Activated CD4-positive, CD25-positive, alpha-beta regulatory T cell treated with anti-CD3 and anti-CD28 coated beads, Interleukin-2, amount 50 U/mL, for 24 hours (primary cell): ENCODE data around the gene DNM2.

Experiments used
- ATAC-seq, 2 donors: fragments of 150-1000 bp; cut with Tn5 transposase; one replicate each; pipeline ENCODE4 v1.10.0; 2021; ENCODE audit warnings: mild to moderate bottlenecking in 1 of 2, moderate library complexity in 1 of 2

Gene DNM2

DNA sequence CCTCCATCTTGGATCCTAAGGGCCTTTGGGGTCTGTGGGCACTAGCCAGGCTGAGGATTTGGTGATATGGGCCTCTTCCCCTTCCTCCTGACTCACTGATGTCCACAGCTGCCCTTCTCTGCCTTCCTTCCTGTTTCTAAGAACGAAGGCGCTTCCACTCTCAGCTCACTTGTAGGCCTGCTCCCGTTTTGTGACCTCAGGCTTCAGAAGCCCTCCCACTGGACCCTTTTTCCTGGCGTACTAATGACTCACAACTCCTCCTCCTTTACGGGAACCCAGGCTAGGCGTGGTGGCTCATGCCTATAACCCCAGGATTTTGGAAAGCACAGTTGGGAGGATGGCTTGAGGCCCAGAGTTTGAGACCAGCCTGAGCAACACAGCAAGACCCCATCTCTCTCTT, 62.5 kb downstream of the DNM2 start:
- no peak for ATAC-seq

GRCh38 chr19:10782795-10783194, 64.9 kb downstream of the DNM2 start:
- ATAC-seq = no peak

- no peak for ATAC-seq
These were observed 66.4 kb downstream of the DNM2 start for GRCh38 chr19:10784257-10784656.

- ATAC-seq = no peak
These were observed 70.3 kb downstream of the DNM2 start for GRCh38 chr19:10788146-10788545.

DNA sequence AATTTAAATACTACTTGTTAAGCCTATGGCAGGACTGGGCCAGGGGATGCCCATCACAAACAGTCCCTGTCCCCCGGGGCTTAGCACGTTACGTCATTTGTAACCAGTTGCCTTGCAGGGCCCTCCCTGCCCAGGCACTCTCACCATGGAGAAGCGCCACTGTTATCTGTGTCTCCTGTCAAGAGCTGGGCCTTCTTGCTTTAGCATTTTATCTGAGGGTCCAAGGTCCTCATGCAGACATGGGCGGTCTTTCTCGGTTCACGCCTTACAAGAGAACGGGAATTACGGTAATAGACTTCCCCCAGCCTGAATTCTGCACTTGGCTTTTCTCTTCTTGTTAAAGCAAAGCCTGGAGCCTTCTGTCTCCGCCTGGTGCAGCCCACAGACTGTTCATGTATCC, 72.0 kb downstream of the DNM2 start:
- no peak for ATAC-seq

GRCh38 chr19:10796653-10797052, 78.8 kb downstream of the DNM2 start:
- no peak for ATAC-seq

GRCh38 chr19:10797078-10797477, 79.2 kb downstream of the DNM2 start:
- ATAC-seq = peak; percentile 25 to 37

GRCh38 chr19:10797541-10798256, 79.8 kb downstream of the DNM2 start:
- ATAC-seq = peak; percentile 91 to 95

GRCh38 chr19:10800488-10800887, 82.6 kb downstream of the DNM2 start:
- ATAC-seq = no peak

GRCh38 chr19:10802479-10802878, 84.6 kb downstream of the DNM2 start:
- no peak for ATAC-seq

DNA sequence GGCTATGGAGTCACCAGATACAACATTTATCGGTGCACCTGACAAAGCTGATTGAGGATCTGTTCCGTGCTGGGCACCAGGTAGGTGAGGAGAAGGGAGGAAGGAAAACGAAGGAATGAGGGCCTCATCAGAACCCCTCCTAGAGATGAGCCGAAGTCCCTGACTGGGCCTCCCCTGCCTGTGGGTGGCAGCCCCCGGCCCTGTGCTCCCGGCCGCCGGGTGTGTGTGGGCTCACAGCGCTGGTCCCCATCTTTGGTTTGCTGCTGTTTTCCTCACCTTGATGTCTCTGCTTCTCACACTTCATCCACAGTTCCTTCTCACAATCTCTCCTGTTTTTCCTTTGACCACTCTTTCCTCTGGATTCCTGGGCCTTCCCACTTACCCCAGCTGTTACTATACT, 85.4 kb downstream of the DNM2 start:
- no peak for ATAC-seq

- no peak for ATAC-seq
These were observed 87.3 kb downstream of the DNM2 start for GRCh38 chr19:10805065-10805757.

GRCh38 chr19:10805758-10806247, 87.9 kb downstream of the DNM2 start:
- ATAC-seq = no peak

- ATAC-seq = peak; percentile 32 to 33
These were observed 91.2 kb downstream of the DNM2 start for GRCh38 chr19:10808937-10809649.

DNA sequence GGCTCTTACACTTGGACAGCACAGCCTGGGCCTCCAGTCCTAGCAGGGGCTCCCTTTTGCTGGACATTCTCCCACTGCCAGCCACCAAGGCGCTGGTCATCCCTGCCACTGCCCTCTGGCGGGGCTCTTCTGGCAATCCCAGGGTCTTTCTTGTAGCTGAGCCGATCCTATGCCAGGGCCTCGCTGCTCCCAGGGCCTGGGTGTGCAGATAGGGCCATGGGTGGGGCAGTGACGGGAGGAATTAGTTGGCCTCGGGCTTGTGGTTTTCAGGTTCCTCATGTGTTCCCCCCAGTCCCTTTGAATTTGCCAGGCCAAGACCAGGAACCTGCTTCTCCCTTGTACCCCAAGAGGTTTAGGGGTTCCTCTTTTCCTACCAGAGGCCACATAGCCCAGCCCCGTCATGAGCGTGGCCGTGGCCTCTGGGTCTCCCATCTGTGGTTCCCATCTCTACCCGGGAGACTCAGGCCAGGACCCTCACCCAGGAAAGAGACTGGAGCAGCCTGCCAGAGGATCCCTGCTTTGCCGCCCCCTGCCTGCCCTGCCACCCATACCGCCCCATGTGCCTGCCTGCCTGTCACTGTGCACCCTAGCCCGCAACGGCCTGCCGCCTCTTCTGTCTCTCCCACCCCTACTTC, 91.9 kb downstream of the DNM2 start:
- no peak for ATAC-seq

DNA sequence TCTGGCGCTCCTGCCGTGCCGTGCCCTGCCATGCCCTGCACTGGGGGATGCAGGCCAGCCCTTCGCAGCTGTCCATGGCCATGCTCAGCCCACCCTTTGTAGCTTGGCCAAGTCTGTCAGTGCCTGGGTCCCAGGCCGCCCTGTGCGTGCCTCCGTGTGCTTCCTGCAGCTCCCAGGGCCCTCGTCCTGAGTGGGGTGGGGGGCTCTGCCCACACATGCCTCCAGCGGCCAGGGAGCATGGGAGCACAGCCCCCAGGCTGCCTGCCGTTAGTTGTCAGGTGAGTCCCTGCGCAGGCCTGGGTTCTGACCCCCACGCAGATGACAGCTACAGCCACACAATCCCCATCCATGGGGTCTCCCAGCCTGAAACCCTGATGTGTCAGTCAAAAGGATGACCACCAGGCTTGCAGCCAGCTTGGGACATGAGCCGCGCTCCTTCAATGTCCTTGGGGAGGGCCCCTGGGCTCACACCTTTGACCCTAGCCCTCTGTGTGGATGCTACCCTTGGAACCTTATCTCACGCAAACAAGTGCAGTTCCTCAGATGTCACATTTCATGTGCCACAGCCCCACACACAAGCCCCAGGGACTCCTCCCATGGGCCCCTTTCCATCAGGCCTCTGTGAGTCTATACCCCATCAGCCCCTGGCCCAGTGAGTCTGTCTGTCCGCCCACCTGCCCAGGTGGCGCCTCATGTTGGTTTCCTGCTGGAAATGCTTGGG, 93.7 kb downstream of the DNM2 start:
- no peak for ATAC-seq

- ATAC-seq = no peak
These were observed 94.3 kb downstream of the DNM2 start for GRCh38 chr19:10812196-10812595.

- peak; percentile 84 to 90 for ATAC-seq
These were observed 95.1 kb downstream of the DNM2 start for GRCh38 chr19:10812902-10813404.

GRCh38 chr19:10815007-10815536, 97.2 kb downstream of the DNM2 start:
- no peak for ATAC-seq

DNA sequence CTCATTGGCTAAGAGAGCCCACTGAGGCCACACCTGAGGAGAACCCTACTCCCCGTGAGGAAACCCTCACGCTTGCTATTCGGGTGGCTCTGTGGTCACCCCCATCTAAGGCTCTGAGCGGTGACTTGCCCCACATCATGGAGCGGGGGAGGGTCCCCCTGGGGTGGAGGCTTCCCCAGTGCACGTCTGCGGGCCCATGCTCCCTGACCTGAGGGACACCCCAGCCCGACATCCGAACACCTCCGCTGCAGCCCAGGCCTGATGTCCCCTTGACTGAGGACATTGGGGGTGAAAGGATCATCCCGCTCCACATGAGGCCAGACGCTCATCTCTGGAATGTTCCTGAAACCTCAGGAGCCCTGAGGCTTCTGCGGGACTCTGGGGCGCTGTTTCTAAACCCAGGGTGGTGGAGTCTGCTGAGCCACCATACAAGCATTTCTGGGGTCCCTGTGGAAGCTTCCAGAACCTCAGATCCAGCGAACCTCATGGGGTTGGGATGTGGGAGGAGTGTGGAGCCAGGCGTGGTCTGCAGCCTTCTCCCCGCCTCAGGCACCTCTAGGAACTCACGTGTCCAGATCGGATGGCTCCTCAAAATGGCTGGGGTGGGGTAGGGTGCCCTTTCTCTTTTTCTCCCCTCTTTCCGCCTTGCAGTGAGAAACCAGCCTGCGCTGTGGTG, 98.2 kb downstream of the DNM2 start:
- ATAC-seq = no peak

GRCh38 chr19:10816691-10817090, 98.8 kb downstream of the DNM2 start:
- no peak for ATAC-seq
